HPDE6-E6E7 (cell line): ENCODE data around the gene C12orf42.
"Not testable (repeated sequence)": the region's sequence is repeated elsewhere in the genome, so short reads cannot be mapped to it uniquely, and the experiment has no call there.

Experiments used
- DNase-seq: peaks from one replicate; pipeline ENCODE4 v3.0.0; 2011; ENCODE audit warnings: missing footprints; ENCODE audit errors: extremely low spot score

Gene C12orf42

DNA sequence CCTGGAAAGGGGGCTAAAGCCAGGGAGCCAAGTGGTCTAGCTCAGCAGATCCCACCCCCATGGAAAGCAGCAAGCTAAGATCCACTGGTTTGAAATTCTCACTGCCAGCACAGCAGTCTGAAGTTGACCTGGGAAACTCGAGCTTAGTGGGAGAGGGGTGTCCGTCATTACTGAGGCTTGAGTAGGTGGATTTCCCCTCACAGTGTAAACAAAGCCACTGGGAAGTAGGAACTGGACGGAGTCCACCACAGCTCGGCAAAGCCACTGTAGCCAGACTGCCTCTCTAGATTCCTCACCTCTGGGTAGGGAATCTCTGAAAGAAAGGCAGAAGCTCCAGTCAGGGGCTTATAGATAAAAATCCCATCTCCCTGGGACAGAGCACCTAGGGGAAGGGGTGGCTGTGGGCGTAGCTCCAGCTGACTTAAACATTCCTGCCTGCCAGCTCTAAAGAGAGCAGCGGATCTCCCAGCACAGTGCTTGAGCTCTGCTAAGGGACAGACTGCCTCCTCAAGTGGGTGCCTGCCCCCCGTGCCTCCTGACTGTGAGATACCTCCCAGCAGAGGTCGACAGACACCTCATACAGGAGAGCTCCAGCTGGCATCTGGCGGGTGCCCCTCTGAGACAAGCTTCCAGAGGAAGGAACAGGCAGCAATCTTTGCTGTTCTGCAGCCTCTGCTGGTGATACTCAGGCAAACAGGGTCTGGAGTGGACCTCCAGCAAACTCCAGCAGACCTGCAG, 70.8 kb downstream of the C12orf42 start:
- not testable (repeated sequence) for DNase-seq

DNA sequence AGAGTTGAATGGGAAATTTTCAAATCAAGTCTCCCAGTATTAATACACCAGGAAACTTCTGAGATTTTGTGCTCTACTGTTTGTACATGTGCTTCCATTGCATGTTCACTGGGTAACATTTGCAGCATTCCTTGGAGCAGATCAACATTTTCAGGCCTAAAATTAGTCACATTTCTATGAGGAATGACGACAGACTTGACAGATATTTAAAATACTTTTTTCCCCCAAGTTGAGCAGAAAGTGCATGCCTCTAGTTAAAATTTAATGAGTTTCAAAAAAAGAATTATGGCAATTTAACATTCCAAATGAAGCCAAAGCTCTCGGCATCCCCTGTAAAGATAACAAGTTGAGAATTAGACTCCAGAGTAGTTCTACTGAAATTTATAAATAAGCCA, 72.3 kb downstream of the C12orf42 start:
- no peak for DNase-seq

DNA sequence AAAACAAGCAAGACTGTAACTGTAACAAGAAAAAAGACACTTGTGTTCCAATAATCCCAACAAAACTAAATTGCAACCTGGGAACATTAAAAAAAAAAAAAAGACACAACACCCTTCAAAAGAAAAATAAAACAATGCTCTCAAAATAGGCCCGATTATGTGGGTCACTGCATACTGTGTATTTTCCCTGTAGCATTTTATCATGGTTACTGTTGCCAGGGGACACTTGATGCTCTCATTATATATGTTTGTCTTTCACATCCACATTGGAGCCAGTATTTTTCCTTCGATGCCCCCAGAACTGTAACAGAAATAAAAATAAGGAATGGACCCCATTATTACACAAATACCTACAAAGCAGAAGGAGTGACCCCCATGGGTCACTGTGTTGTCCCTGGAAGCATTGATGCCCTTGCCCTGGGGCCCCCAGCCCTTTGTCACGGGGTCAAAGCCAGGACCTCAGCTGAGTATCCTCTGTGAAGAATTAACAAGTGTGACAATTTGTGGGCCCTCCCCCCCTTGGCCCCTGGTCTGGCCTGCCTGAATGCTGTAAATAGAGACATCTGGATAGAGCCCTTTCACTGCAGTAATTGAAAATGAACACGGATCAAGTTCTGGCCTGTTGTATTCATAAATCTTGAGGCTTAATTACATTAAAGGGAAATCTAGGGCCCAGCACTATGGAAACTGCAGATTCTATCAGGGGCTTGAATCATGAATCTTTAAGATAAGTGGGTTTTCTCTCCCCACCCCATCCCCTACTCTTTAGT, 72.8 kb downstream of the C12orf42 start:
- DNase-seq, result no peak

DNA sequence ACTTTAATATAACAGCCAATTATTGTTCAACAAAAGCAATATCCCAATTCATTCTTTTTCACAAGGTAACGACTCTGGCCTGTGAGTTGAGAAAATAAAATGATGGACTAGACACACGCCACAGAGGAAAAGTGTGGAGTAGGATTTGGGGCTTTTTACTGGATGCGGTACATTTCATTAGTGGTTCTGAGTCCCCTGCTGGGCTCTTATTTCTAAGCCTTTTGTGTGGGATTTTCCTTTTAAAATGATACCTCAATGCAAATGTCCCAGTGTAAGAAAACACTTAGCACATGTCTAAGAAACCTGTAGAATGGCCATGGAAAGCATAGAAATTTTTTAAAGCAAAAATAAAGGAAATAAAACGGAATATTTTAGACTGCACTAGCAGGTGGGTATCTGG, 73.4 kb downstream of the C12orf42 start:
- DNase-seq, result no peak

DNA sequence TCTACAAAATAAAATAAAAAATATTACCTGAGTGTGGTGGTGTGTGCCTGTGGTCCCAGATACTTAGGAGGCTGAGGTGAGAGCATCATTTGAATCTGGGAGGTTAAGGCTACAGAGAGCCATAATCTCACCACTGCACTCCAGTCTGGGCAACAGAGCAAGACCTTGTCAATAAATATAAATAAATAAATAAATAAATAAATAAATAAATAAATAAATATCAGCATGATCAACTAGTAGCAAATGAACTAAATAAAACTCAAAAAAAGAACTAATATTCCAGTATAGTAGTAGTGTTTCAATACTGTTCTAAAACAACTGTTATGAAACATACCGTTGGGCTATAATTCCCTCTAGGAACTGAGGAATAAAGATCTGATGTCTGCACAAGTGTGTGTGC, 74.4 kb downstream of the C12orf42 start:
- no peak for DNase-seq

DNA sequence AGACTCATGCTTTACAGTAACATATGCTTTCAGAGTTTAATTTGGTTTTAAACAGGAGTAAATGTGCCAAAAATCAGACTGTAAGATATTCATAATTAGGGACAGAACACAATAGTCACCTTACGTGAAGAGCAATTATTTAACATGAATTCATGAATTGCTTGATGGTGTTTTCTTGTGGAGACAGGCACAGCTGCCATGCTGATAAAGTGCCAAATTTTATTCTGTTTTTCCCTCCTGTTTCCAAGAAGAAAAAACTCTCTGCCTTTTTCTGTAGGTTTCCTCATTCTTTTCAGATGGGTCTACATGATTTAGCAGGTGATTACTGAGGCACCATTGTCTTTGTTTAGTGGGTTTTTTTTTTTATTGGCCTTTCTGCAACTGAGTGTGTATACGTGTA, 80.1 kb downstream of the C12orf42 start:
- no peak for DNase-seq

DNA sequence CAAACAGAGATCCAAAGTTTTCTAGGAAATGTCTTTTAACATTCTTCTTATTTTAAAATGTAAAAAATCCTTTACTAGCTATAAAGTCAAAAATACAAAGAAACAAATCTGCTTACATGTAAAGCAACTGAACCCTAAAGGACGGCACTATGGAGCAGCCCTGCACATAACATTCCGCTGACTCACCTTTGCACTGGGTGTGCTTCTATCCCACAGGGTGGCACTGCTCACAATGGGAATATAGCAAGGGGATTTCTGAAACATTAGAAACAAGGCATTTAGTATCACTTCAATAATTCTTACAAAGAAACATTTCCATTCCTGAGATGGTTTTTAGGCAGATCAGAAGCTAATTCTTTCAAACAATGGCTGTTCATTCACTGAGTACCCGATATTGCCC, 94.3 kb downstream of the C12orf42 start:
- peak; percentile 52 for DNase-seq

DNA sequence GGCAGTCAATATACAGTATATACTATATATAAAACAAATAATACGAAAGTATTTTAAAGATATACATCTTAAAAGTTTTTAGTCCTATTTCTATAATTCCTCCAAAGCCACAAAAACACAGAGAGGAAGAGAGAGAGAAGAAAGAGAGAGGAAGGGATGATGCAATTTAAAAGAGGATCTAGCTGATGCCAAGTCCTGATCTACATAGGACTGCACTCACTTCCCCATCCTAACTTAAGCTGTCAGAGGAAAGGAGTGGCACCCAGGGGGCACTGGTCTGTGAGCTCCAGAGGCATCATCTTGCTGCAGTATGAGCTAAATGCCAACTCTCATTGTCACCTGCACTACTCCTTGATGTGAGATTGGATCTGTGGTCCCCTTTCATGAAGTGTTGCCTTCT, 95.8 kb downstream of the C12orf42 start:
- DNase-seq, result no peak

DNA sequence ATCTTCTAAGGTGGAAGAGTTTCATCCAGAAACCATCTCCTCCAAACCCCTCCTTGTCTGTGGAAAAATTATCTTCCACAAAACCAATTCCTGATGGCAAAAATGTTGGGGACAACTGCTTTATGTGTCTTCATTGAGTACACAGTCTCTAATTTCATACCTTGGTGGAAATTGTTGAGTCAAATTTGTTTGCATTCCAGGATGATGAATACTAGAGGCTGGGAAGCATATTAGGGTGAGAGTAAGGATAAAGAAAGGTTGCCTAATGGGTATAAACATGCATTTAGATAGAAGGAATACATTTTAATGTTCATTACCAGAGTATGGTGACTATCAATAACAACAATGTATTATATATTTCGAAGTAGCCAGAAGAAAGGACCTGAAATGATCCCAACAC, 98.2 kb downstream of the C12orf42 start:
- no peak for DNase-seq

DNA sequence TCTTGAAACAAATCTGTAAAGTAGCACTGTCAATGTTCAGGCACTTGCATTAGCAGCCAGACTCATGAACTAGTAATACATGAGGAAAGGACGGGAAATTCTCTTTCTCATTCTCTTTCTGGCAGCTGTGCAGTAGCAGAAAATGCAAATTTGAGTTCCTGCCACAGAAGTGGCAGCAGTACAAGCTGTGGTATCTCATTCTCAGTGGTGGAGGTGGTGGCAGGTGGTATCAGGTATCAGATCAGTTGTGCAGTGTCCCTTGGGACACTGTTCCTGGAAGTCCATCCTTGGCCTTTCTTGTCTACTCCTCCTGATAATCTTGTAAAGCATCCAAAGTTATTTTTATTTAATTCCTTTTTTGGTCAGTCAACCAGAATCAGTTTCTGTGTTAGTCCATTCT, 103.0 kb downstream of the C12orf42 start:
- DNase-seq, result no peak

DNA sequence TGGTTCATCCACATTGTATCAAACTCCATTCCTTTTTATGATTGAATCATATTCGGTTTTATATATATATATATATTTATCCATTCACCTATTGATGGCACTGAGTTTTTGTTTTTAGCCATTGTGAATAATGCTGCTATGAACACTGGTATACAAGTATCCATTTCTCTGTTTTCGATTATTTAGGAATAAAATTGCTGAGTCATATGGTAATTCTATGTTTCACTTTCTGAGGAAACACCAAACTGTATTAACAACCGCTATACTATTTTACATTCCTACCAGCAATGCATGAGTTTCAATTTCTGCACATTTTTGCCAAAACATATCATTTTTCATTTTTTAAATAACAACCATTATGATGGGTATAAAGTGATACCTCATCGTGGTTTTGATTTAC, 104.7 kb downstream of the C12orf42 start:
- no peak for DNase-seq

DNA sequence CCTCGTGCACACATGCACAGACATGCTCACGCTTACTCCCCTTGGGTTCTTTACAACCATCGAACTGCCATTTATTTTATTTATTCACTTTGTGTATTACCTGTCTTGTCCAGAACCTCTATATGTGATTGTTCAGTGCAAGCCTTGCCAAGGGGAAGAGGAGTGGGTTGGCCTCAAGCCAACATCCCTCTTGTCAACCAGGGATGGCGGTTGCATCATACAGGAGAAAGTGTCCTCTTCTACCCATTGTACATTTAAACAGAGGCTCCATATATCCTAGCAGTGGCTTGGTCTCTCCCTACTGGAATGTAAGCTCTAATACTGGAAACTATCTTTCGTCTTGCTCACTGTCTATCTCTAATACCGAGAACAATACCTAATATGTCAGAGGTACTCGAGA, 108.4 kb downstream of the C12orf42 start:
- no peak for DNase-seq

DNA sequence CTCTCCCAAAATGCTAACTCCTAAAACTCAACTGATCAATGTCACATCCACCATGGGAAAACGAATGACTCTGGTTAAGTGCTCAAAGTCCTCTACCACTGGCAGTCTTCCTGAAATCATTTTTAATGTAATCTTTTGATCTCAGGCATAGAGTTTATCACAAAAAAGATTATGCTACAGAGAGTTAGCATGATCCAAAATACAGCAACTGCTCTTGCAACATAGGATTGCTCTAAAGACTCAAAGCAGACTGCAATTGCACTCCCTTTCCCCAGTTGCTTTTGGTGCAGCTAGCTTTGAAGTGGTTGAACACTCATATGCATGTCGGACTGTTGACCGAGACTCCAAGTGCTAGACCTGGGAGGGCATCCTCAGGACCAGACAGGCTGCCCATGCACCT, 109.3 kb downstream of the C12orf42 start:
- DNase-seq, result no peak

DNA sequence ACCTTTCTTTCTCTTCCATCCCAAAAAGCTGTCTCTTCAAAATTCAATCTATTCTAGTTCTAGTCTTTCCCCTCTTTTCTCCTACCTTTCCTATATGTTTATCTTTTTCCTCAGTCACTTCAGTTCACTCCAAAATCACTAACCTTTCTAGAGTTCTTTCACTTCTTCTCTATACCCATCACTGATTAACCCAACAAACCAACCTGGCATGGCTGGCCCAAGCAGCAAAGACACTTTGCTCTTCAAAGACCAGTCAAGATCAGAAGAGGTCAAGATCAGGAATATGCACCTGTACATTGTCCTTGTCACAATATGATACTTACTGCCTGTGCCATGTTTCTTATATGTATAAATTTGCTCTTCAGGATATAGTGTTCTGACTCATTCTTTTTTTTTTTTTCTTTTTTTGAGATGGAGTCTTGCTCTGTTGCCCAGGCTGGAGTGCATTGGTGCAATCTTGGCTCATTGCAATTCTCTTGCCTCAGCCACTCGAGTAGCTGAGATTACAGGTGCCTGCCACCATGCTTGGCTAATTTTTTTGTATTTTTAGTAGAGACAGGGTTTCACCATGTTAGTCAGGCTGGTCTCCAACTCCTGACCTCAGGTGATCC, 112.9 kb downstream of the C12orf42 start:
- DNase-seq, result no peak

DNA sequence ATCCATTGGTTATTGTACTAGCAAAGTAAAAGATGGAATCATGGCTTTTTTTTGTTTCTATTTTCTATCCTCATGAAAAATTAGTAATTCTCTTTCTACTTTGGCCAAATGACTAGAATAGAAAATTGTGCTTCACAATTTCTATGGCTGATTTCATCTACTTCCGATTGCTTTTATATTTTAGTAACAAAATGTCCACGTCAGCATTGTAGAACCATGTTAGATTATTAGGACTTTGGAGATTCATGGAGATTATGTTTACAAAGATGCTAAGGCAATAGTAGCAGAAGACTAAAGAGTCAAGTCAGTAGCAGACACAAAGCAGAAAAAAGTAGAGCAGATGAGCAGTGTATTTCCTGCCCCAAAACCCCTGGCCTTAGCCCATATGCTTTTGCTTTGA, 113.6 kb downstream of the C12orf42 start:
- no peak for DNase-seq

DNA sequence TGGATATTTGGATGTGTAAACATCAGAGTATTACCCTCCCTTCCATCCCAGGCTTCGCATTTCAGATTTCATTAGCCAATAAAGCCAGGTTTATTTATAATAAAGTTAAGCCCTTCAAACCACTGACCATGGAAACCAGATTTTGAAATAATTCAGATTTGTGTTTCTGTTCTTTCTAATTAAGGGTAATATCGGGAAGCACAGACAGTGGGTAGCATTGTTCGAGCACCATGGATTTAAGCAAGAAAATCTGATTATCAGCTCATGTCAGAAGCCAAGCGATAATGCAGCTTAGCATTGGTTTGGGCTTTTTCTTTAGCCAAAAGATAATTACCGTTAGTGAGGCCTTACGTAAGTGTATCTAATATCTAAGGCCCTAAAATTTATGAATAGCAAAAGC, 116.1 kb downstream of the C12orf42 start:
- no peak for DNase-seq

DNA sequence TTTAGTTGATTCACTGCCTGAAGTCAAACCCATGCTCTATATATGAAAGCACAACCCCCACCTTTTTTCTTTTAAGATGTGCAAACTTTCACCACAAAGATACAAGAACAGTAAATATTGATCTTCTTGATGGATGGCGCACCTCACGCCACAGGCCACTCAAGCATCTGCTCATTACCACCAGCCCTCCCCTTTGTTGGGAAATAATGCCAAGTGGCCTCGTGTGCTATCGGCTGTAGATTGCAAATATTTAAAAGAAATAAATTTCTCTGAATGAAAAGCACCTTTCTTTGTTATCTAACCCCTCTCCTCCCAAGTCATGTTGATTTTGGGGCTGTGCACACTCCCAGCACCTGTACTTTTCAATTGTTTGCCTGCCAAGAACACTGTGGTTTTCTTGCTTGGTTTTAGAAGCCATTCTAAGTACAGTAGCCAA, 122.7 kb downstream of the C12orf42 start:
- no peak for DNase-seq

DNA sequence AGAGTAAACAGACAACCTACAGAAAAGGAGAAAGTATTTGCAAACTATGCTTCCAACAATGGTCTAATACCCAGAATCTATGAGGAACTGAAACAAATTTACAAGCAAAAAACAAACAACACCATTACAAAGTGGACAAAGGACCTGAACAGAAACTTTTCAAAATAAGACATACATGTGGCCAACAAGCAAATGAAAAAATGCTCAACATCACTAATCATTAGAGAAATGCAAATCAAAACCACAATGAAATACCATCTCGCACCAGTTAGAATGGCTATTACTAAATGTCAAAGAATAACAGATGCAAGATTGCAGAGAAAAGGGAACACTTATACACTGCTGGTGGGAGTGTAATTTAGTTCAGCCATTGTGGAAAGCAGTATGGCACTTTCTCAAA, 125.8 kb downstream of the C12orf42 start:
- no peak for DNase-seq

DNA sequence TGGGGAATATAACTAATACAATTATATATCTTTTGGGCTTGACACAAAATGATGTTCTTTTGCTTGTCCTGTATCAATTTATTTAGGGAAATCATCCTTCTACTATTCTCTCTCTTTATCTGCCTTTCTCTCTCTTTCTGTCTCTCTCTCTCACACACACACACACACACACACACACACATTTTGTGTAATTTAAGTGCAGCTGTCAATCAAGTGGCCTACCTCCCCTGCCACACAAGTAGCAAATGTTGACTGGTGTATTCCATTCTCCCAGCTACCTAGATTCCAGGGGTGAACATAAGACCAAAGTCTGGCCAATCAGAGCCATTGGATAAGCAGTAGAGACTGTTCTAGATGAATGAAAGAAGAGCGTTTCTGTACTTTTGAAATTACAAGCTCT, 127.6 kb downstream of the C12orf42 start:
- DNase-seq, result no peak

DNA sequence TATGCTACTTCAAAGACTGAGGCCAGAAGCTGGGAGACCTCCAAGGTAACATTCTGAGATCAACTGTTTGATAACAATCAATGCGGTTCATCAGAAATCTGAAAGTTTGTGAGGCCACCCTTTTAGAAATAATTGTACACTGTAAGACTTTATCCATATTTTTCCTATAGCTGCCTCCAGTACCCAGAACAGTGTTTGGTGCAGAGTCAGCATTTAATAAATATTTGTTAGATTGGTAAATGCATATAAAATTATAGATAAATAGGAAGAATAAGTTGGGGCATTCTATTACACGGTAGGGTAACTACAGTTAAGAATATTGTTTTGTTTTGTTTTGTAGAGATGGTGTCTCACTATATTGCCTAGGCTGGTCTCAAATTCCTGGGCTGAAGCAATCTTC, 141.4 kb downstream of the C12orf42 start:
- no peak for DNase-seq

DNA sequence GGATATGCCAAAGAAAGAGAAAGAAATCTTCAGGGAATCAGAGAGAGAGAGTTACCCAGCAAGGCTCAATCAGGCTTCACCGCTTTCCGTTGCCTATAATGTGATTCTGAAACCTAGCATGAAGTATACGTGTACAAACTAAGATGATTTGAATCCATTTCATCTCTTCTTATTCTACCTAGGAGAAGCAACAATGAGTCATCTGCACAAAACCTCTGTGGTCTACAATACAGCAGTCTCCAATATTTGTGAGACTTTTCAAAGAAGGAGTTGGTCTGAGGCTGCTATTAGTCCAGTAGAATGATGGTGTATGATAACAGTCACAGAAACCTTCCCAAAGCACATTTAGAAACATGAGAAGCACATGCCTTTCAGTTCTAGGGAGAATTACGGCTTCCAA, 141.9 kb downstream of the C12orf42 start:
- no peak for DNase-seq

DNA sequence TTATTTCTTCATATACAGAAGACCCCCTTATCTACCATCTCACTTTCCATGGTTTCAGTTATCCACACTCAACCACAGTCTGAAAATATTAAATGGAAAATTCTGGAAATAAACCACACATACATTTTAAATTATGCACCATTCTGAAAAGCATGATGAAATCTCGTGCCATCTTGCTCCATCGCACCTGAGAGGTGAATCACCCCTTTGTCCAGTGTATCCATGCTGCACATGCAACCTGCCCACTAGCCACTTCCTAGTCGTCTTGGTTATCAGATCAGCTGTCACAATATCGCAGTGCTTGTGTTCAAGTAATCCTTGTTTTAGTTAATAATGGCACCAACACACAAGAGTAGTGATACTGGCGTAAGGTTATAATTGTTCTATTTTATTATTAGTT, 145.7 kb downstream of the C12orf42 start:
- DNase-seq, result no peak

DNA sequence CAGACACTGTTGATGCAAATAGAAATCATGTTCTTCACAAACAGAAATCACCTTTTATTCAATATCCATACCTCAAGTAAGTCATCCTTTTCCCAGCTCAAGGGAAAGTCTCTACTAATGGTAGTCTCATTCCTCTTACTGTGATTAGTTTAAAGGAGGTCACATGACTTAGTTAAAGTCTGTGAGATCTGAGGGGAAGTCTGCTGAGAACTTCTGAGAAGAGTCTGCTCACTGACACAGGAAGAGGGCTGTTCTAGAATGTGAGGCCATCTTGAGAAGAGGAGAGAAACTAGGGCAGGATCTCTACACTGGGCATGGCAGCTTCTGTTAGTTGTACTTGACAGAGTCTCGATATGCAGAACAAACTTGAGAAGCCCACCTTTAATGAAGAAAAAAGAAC, 146.8 kb downstream of the C12orf42 start:
- no peak for DNase-seq
